Measurements from ENCODE around the gene TMEM253. TPM values are rescaled to one million over a fixed set of nuclear protein-coding genes. Genes with fewer than 3 reads are reported as not detected.

The TMEM253 gene
- total RNA-seq, 4 donors from 2014 or later: 9.1 to 140 (median 124) TPM

- Histone ChIP-seq H3K36me3 (no peaks in the 10 kb centered on the region), H3K27me3 (no peaks in the 10 kb centered on the region), H3K27ac (peak overlapping the region in 3 of 4 donors; percentile 6 to 60 (median 41)), H3K4me3 (no peak overlapping the region), H3K4me1 (peaks cover 0 to 4% (median 0%) of the 10 kb centered on the region in 4 donors), H3K9me3 (no peaks in the 10 kb centered on the region)
- peak in 1 of 3 donors; percentile 70 for DNase-seq
- TF ChIP-seq, protein P1, sequence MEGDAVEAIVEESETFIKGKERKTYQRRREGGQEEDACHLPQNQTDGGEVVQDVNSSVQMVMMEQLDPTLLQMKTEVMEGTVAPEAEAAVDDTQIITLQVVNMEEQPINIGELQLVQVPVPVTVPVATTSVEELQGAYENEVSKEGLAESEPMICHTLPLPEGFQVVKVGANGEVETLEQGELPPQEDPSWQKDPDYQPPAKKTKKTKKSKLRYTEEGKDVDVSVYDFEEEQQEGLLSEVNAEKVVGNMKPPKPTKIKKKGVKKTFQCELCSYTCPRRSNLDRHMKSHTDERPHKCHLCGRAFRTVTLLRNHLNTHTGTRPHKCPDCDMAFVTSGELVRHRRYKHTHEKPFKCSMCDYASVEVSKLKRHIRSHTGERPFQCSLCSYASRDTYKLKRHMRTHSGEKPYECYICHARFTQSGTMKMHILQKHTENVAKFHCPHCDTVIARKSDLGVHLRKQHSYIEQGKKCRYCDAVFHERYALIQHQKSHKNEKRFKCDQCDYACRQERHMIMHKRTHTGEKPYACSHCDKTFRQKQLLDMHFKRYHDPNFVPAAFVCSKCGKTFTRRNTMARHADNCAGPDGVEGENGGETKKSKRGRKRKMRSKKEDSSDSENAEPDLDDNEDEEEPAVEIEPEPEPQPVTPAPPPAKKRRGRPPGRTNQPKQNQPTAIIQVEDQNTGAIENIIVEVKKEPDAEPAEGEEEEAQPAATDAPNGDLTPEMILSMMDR (IDR thresholded peaks at IDR 0.05): no peak
- TF ChIP-seq POLR2A (IDR thresholded peaks at IDR 0.05): no peak
These were observed 44.2 kb upstream of the TMEM253 start for GRCh38 chr14:21056520-21057163.

DNA sequence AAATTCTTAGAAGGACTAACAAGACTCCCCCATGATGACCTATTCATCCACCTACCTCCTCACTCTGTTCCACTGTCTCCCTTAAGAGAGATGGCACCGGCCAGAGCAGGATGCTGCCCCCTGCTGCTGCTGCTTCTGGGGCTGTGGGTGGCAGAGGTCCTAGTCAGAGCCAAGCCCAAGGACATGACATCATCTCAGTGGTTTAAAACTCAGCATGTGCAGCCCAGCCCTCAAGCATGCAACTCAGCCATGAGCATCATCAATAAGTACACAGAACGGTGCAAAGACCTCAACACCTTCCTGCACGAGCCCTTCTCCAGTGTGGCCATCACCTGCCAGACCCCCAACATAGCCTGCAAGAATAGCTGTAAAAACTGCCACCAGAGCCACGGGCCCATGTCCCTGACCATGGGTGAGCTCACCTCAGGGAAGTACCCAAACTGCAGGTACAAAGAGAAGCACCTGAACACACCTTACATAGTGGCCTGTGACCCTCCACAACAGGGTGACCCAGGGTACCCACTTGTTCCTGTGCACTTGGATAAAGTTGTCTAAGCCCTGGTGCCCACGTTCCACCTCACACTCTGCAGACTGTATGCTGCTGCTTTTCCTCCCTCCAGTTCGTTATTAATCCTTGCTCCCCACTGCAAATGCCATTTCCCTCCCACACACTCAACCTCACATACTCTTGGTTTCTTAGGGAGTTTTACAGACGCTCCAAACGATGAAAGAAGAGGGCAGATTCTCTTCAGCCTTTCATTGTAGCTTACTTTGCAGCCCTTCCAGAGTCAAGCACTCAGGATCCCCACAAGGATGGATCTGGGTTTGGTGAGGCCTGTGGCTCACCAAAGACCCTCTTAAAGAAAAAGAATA, 42.8 kb upstream of the TMEM253 start, which contains the start of gene RNASE8:
RNASE8 (plus strand) TSS at position 20 of the 873 bp plus-strand sequence; CDS start at position 91, 71 bp downstream.
- no peaks in the 10 kb centered on the region for H3K9me3 ChIP-seq
- TF ChIP-seq POLR2A (IDR thresholded peaks at IDR 0.05): no peak
- TF ChIP-seq, protein P1 (IDR thresholded peaks at IDR 0.05): no peak
- no peak within 1 kb of the TSS for H3K4me3 ChIP-seq
- peak within 1 kb of the TSS in 1 of 4 donors; percentile 41 for H3K27ac ChIP-seq
- H3K27me3 ChIP-seq: no peaks in the 10 kb centered on the region
- no peaks in the 10 kb centered on the region for H3K36me3 ChIP-seq
- H3K4me1 ChIP-seq: peaks cover 0 to 4% (median 0%) of the 10 kb centered on the region in 4 donors
- DNase-seq: no peak

- H3K27ac ChIP-seq: no peak overlapping the region
- H3K4me1 ChIP-seq: peaks cover 0 to 4% (median 0%) of the 10 kb centered on the region in 4 donors
- TF ChIP-seq, protein P1 (IDR thresholded peaks at IDR 0.05): no peak
- TF ChIP-seq POLR2A (IDR thresholded peaks at IDR 0.05): no peak
These were observed 42.0 kb upstream of the TMEM253 start for GRCh38 chr14:21058903-21059302.

DNA sequence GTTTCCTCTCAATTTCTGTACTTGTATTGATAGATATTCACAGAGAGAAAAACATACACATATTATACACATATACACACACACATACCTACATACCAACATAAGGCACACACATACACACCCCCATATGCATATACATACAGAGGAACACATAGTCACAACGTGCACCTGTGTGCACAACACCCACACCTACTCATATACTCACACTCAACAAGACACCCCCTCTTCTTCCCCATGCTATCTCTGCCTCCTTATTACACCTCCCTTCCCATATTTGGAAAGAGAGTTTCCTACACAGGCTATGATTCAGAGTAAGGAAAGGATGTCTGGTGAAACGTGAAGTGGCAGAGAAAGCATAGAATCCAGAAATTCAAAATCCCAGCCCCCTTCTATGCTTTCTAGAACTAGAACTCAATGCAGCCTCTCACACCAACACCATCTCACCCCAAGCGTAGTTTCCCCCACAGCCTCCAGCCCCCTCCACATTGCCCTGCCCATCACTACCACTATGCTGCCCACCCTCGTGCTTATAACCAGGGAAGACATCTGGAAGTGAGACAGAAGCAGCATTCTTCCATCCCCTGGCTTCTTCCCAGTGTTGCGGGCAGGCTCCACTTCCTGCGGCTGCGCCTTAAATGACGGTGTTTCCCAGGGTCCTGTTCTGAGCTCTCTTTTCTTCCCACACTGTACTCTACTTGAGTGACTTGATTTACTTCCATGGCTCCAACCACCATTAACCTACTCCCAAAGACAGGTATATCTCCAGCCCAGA, 40.8 kb upstream of the TMEM253 start:
- Histone ChIP-seq H3K27ac (peak overlapping the region in 1 of 4 donors; percentile 3), H3K36me3 (no peaks in the 10 kb centered on the region), H3K4me1 (peaks cover 0 to 4% (median 0%) of the 10 kb centered on the region in 4 donors), H3K9me3 (no peaks in the 10 kb centered on the region), H3K4me3 (no peak overlapping the region), H3K27me3 (no peaks in the 10 kb centered on the region)
- no peak for DNase-seq
- TF ChIP-seq, protein P1 (IDR thresholded peaks at IDR 0.05): no peak
- TF ChIP-seq POLR2A (IDR thresholded peaks at IDR 0.05): no peak

More at GRCh38 chr14:21058903-21059302, 42.0 kb upstream of the TMEM253 start:
- Histone ChIP-seq H3K27me3 (no peaks in the 10 kb centered on the region), H3K4me3 (no peak overlapping the region), H3K9me3 (no peaks in the 10 kb centered on the region), H3K36me3 (no peaks in the 10 kb centered on the region)
- no peak for DNase-seq

All from Peyer's patch (tissue), 4 donors.